ENCODE measurements around the gene VKORC1. TPM values are rescaled to one million over a fixed set of nuclear protein-coding genes. Genes with fewer than 3 reads are reported as not detected.

The VKORC1 gene
- polyA plus RNA-seq, 3 donors: 59.2 to 113 (median 91.2) TPM

DNA sequence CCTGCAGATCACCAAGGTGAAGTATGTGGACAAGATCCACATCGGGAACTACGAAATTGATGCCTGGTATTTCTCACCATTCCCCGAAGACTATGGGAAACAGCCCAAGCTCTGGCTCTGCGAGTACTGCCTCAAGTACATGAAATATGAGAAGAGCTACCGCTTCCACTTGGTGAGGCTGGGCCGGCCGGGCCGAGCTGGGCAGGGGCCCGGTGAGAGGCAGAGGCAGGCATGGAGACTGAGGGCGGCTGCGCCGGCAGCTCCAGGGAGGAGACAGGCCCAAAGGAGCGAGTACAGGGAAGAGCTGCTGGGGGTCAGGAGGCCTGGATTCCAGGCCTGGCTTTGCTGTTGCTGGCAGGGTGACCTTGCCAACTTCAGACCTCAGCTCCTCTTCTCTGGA is 32.6 kb upstream of the VKORC1 start:
- 95% methylated on average over 13 of the region's 13 CpGs for WGBS (ENCODE audit: insufficient coverage)
- Histone ChIP-seq H3K79me2 (ENCODE audit: insufficient read depth, low read length) (peaks cover under 1% of the 10 kb centered on the region), H3K4me2 (replicated peaks; ENCODE audit: extremely low read depth, low read length, poor library complexity, severe bottlenecking) (no peak overlapping the region), H3K4me1 (ENCODE audit: control insufficient read depth in 1 of 2, insufficient read depth in 2 of 2, low read length in 2 of 2) (peaks cover 52 to 60% of the 10 kb centered on the region in 2 donors), H4K20me1 (ENCODE audit: insufficient read depth, low read length) (no peaks in the 10 kb centered on the region), H3K9ac (ENCODE audit: insufficient read depth, low read length, poor library complexity, severe bottlenecking) (peak overlapping the region; percentile 86), H3K27me3 (ENCODE audit: control insufficient read depth in 2 of 2, insufficient read depth in 2 of 2, low read length in 2 of 2) (no peaks in the 10 kb centered on the region), H3K27ac (ENCODE audit: low read depth in 1 of 2, low read length in 2 of 2) (peak overlapping the region; percentile 99), H3K36me3 (replicated peaks in 1 of 2; ENCODE audit: control insufficient read depth in 1 of 2, insufficient read depth in 2 of 2, low read length in 2 of 2) (peaks cover 24 to 65% of the 10 kb centered on the region in 2 donors), H2AFZ (ENCODE audit: insufficient read depth, low read depth, low read length, poor library complexity, severe bottlenecking) (no peak overlapping the region), H3K9me3 (replicated peaks in 1 of 2; ENCODE audit: control insufficient read depth in 1 of 2, insufficient read depth in 1 of 2, low read length in 2 of 2) (no peaks in the 10 kb centered on the region), H3K4me3 (replicated peaks in 1 of 3; ENCODE audit: low read depth in 2 of 3, low read length in 3 of 3) (peak overlapping the region in 1 of 3 experiments; percentile 32)
- Mint-ChIP-seq H3K4me1 (peaks cover 58% of the 10 kb centered on the region), H3K27ac (peak overlapping the region; percentile 98 to 100 (median 99)), H3K9me3 (peaks cover 0 to 2% (median 0%) of the 10 kb centered on the region in 7 donors), H3K27me3 (ENCODE audit: low read depth in 3 of 3) (peaks cover 0 to 3% (median 0%) of the 10 kb centered on the region in 3 donors), H3K36me3 (peaks cover 55 to 75% of the 10 kb centered on the region in 2 donors), H3K4me3 (no peak overlapping the region)
- TF ChIP-seq CTCF (IDR thresholded peaks at IDR 0.05): no peak
- intact Hi-C loops (cut with micrococcal nuclease): no loop called here
- peak in 1 of 3 donors; percentile 4 for DNase-seq

DNA sequence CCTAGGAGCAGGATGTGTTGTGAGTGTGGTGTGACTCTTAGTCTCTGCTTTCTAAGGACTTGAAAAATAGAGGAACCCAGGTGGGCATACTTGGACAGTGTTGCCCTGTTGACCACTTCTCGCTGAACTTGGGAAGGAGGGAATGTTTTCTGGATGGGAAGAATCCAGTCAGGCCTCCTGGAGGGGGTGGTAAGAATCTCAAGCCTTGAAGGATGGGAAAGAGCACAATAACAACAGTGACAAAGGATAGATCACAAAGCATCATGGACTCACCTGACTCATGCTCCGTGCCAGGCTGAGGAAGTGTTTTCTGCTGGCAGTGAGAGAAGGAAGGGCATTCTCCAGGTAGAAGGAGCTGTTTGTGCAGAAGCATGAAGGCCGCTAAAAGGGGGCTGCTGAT is 31.2 kb upstream of the VKORC1 start:
- H3K27ac Mint-ChIP-seq: peak overlapping the region; percentile 81 to 100 (median 88)
- Histone ChIP-seq H3K27ac (ENCODE audit: low read depth in 1 of 2, low read length in 2 of 2) (peak overlapping the region; percentile 62 to 99), H3K4me2 (replicated peaks; ENCODE audit: extremely low read depth, low read length, poor library complexity, severe bottlenecking) (no peak overlapping the region), H3K79me2 (ENCODE audit: insufficient read depth, low read length) (peaks cover 13% of the 10 kb centered on the region), H3K9ac (ENCODE audit: insufficient read depth, low read length, poor library complexity, severe bottlenecking) (no peak overlapping the region), H3K4me3 (replicated peaks in 1 of 3; ENCODE audit: low read depth in 2 of 3, low read length in 3 of 3) (no peak overlapping the region), H3K36me3 (replicated peaks in 1 of 2; ENCODE audit: control insufficient read depth in 1 of 2, insufficient read depth in 2 of 2, low read length in 2 of 2) (peaks cover 22 to 65% of the 10 kb centered on the region in 2 donors), H4K20me1 (ENCODE audit: insufficient read depth, low read length) (no peaks in the 10 kb centered on the region), H2AFZ (ENCODE audit: insufficient read depth, low read depth, low read length, poor library complexity, severe bottlenecking) (no peak overlapping the region), H3K9me3 (replicated peaks in 1 of 2; ENCODE audit: control insufficient read depth in 1 of 2, insufficient read depth in 1 of 2, low read length in 2 of 2) (no peaks in the 10 kb centered on the region), H3K27me3 (ENCODE audit: control insufficient read depth in 2 of 2, insufficient read depth in 2 of 2, low read length in 2 of 2) (no peaks in the 10 kb centered on the region), H3K4me1 (ENCODE audit: control insufficient read depth in 1 of 2, insufficient read depth in 2 of 2, low read length in 2 of 2) (peaks cover 49 to 52% of the 10 kb centered on the region in 2 donors)
- no peak for TF ChIP-seq CTCF (IDR thresholded peaks at IDR 0.05)
- peaks cover 57 to 75% of the 10 kb centered on the region in 2 donors for H3K36me3 Mint-ChIP-seq
- no peak overlapping the region for H3K4me3 Mint-ChIP-seq
- peak in 1 of 3 donors; percentile 5 for DNase-seq
- peaks cover 0 to 2% (median 0%) of the 10 kb centered on the region in 7 donors for H3K9me3 Mint-ChIP-seq
- intact Hi-C loops (cut with micrococcal nuclease): no loop called here
- H3K27me3 Mint-ChIP-seq (ENCODE audit: low read depth in 3 of 3): peaks cover 0 to 3% (median 0%) of the 10 kb centered on the region in 3 donors
- 100% methylated on average over 2 of the region's 3 CpGs for WGBS (ENCODE audit: insufficient coverage)
- peaks cover 55% of the 10 kb centered on the region for H3K4me1 Mint-ChIP-seq
